ENCODE data around the gene KRTAP19-6. TPM values are rescaled to one million over a fixed set of nuclear protein-coding genes. Genes with fewer than 3 reads are reported as not detected.

Gene KRTAP19-6
- total RNA-seq, 1 donor from 2014 or later = not detected

DNA sequence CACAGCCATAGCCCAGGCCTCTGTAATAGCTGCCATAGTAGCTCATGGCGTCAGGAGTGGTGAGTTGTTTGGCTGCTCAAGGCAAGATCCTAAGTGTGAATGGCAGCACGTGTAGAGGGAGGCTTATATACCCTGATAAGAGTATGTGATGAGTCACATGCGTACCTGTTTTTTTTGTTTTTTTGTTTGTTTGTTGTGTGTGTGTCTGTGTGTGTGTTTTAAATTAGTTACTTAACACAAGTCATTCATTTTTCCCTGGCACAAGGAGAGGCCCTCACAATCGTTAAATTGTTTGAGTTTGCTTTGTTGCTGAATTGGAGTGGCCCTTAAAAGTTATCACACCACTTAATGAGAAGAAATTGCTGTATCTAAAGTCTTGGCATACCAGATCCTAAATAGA, 44.6 kb downstream of the KRTAP19-6 start, which contains the start of gene KRTAP19-4:
TSS of gene KRTAP19-4 (minus strand) at position 101 of the 400 bp plus-strand sequence. CDS start at position 46, 55 bp downstream.
- Mint-ChIP-seq H3K36me3 (no peaks in the 10 kb centered on the region), H3K4me3 (no peak within 1 kb of the TSS), H3K4me1 (no peaks in the 10 kb centered on the region), H3K9me3 (peaks cover 4% of the 10 kb centered on the region), H3K27me3 (ENCODE audit: low read depth) (no peaks in the 10 kb centered on the region), H3K27ac (no peak within 1 kb of the TSS)
- TF ChIP-seq, protein P1, sequence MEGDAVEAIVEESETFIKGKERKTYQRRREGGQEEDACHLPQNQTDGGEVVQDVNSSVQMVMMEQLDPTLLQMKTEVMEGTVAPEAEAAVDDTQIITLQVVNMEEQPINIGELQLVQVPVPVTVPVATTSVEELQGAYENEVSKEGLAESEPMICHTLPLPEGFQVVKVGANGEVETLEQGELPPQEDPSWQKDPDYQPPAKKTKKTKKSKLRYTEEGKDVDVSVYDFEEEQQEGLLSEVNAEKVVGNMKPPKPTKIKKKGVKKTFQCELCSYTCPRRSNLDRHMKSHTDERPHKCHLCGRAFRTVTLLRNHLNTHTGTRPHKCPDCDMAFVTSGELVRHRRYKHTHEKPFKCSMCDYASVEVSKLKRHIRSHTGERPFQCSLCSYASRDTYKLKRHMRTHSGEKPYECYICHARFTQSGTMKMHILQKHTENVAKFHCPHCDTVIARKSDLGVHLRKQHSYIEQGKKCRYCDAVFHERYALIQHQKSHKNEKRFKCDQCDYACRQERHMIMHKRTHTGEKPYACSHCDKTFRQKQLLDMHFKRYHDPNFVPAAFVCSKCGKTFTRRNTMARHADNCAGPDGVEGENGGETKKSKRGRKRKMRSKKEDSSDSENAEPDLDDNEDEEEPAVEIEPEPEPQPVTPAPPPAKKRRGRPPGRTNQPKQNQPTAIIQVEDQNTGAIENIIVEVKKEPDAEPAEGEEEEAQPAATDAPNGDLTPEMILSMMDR (IDR thresholded peaks at IDR 0.05; ENCODE audit: unreplicated experiment) = no peak
- no peak for DNase-seq (ENCODE audit: low spot score in 2 of 2, unreplicated experiment in 2 of 2)

- TF ChIP-seq, protein P1 (IDR thresholded peaks at IDR 0.05; ENCODE audit: unreplicated experiment) = no peak
- no peak for DNase-seq (ENCODE audit: low spot score in 2 of 2, unreplicated experiment in 2 of 2)
- Mint-ChIP-seq H3K9me3 (peaks cover 19% of the 10 kb centered on the region), H3K4me1 (no peaks in the 10 kb centered on the region), H3K4me3 (no peak within 1 kb of the TSS), H3K36me3 (no peaks in the 10 kb centered on the region), H3K27ac (no peak within 1 kb of the TSS), H3K27me3 (ENCODE audit: low read depth) (no peaks in the 10 kb centered on the region)
Measured at GRCh38 chr21:30491963-30492428, 49.7 kb downstream of the KRTAP19-6 start, which contains the start of gene KRTAP19-3. Gene KRTAP19-3, minus strand, starts transcription at chr21:30492013. Its CDS starts 56 bp downstream, at chr21:30491957.

Other genes with a start within 250 kb of the KRTAP19-6 start
- gene KRTAP26-1, start 221.5 kb downstream of the KRTAP19-6 start, total RNA-seq = not detected in 3 replicates
- not detected in 3 replicates for gene KRTAP27-1, start 204.2 kb downstream of the KRTAP19-6 start, total RNA-seq
- gene KRTAP23-1, start 193.3 kb downstream of the KRTAP19-6 start, total RNA-seq = not detected in 3 replicates
- gene KRTAP13-2, start 169.6 kb downstream of the KRTAP19-6 start, total RNA-seq = not detected in 3 replicates
- not detected in 3 replicates for gene KRTAP13-1, start 145.8 kb downstream of the KRTAP19-6 start, total RNA-seq
- not detected in 3 replicates for gene KRTAP13-3, start 115.9 kb downstream of the KRTAP19-6 start, total RNA-seq
- gene KRTAP13-4, start 111.6 kb downstream of the KRTAP19-6 start, total RNA-seq = not detected in 3 replicates
- not detected in 3 replicates for gene KRTAP15-1, start 101.6 kb downstream of the KRTAP19-6 start, total RNA-seq
- gene KRTAP19-1, start 61.5 kb downstream of the KRTAP19-6 start, total RNA-seq = not detected in 3 replicates
- gene KRTAP19-2, start 54.4 kb downstream of the KRTAP19-6 start, total RNA-seq = not detected in 3 replicates
- not detected in 3 replicates for gene KRTAP19-3, start 49.9 kb downstream of the KRTAP19-6 start, total RNA-seq
- not detected in 3 replicates for gene KRTAP19-4, start 44.7 kb downstream of the KRTAP19-6 start, total RNA-seq
- gene KRTAP19-5, start 39.7 kb downstream of the KRTAP19-6 start, total RNA-seq = not detected in 3 replicates
- not detected in 3 replicates for gene KRTAP19-7, start 19.4 kb upstream of the KRTAP19-6 start, total RNA-seq
- not detected in 3 replicates for gene KRTAP22-2, start 48.5 kb upstream of the KRTAP19-6 start, total RNA-seq
- not detected in 3 replicates for gene KRTAP6-3, start 50.6 kb upstream of the KRTAP19-6 start, total RNA-seq
- gene KRTAP6-2, start 57.0 kb upstream of the KRTAP19-6 start, total RNA-seq = not detected in 3 replicates
- gene KRTAP22-1, start 59.2 kb upstream of the KRTAP19-6 start, total RNA-seq = not detected in 3 replicates
- gene KRTAP6-1, start 72.1 kb upstream of the KRTAP19-6 start, total RNA-seq = not detected in 3 replicates
- not detected in 3 replicates for gene KRTAP20-1, start 74.6 kb upstream of the KRTAP19-6 start, total RNA-seq
- gene KRTAP20-4, start 78.8 kb upstream of the KRTAP19-6 start, total RNA-seq = not detected in 3 replicates
- gene KRTAP20-2, start 93.3 kb upstream of the KRTAP19-6 start, total RNA-seq = not detected in 3 replicates
- not detected in 3 replicates for gene KRTAP20-3, start 101.0 kb upstream of the KRTAP19-6 start, total RNA-seq
- not detected in 3 replicates for gene KRTAP21-3, start 176.9 kb upstream of the KRTAP19-6 start, total RNA-seq
- gene KRTAP21-2, start 205.4 kb upstream of the KRTAP19-6 start, total RNA-seq = not detected in 3 replicates
- not detected in 3 replicates for gene KRTAP21-1, start 213.6 kb upstream of the KRTAP19-6 start, total RNA-seq